NB4 (cell line): ENCODE measurements around the gene DGKQ.

Experiments
- DNase-seq: peaks from one replicate; pipeline ENCODE4 v3.0.0; 2010; ENCODE audit warnings: low read depth
- H3K4me3 ChIP-seq: one replicate; pipeline ENCODE4 v1.5.1; 2011; ENCODE audit warnings: mild to moderate bottlenecking, low read depth, low read length, moderate library complexity
- MYC ChIP-seq: IDR thresholded peaks from 2 replicates; pipeline ENCODE4 v1.6.1; 2011; ENCODE audit warnings: low read depth, low read length
- POLR2A ChIP-seq: IDR thresholded peaks from 2 replicates; pipeline ENCODE4 v1.6.1; 2011; ENCODE audit warnings: mild to moderate bottlenecking; ENCODE audit not compliant: insufficient read length; ENCODE audit errors: extremely low read depth
- TF ChIP-seq, protein P1 (sequence below): IDR thresholded peaks from one replicate; pipeline ENCODE4 v1.5.1; 2012; ENCODE audit warnings: low read depth, low read length
- TF ChIP-seq, protein P2 (sequence below): IDR thresholded peaks from 2 replicates; pipeline ENCODE4 v1.6.1; 2011; ENCODE audit warnings: low read depth, low read length

The DGKQ gene

GRCh38 chr4:917992-918391, 55.4 kb downstream of the DGKQ start:
- no peak overlapping the region for H3K4me3 ChIP-seq
- TF ChIP-seq, protein P1, sequence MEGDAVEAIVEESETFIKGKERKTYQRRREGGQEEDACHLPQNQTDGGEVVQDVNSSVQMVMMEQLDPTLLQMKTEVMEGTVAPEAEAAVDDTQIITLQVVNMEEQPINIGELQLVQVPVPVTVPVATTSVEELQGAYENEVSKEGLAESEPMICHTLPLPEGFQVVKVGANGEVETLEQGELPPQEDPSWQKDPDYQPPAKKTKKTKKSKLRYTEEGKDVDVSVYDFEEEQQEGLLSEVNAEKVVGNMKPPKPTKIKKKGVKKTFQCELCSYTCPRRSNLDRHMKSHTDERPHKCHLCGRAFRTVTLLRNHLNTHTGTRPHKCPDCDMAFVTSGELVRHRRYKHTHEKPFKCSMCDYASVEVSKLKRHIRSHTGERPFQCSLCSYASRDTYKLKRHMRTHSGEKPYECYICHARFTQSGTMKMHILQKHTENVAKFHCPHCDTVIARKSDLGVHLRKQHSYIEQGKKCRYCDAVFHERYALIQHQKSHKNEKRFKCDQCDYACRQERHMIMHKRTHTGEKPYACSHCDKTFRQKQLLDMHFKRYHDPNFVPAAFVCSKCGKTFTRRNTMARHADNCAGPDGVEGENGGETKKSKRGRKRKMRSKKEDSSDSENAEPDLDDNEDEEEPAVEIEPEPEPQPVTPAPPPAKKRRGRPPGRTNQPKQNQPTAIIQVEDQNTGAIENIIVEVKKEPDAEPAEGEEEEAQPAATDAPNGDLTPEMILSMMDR, result no peak
- no peak for TF ChIP-seq MYC
- TF ChIP-seq POLR2A, result no peak
- TF ChIP-seq, protein P2, sequence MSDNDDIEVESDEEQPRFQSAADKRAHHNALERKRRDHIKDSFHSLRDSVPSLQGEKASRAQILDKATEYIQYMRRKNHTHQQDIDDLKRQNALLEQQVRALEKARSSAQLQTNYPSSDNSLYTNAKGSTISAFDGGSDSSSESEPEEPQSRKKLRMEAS, result no peak
- DNase-seq, result no peak

DNA sequence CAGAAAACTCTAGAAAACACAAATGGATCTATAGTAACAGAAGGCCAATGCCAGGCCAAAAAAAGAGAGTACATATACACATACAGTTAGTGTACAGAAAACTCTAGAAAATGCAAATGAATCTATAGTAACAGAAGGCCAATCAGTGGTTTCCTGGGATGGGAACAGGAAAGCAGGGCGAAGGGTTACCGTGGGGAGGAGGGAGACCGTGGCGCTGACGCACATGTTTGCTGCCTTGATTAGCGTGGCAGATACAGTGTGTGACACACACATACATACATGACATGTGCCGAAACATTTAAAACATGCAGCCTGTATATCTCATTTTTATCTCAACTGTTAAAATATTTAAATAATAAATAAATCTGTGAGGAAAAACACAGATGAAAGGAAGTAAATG, 55.9 kb downstream of the DGKQ start:
- TF ChIP-seq, protein P1, result no peak
- TF ChIP-seq MYC (no peak), POLR2A (no peak)
- TF ChIP-seq, protein P2, result no peak
- no peak overlapping the region for H3K4me3 ChIP-seq
- DNase-seq, result no peak

DNA sequence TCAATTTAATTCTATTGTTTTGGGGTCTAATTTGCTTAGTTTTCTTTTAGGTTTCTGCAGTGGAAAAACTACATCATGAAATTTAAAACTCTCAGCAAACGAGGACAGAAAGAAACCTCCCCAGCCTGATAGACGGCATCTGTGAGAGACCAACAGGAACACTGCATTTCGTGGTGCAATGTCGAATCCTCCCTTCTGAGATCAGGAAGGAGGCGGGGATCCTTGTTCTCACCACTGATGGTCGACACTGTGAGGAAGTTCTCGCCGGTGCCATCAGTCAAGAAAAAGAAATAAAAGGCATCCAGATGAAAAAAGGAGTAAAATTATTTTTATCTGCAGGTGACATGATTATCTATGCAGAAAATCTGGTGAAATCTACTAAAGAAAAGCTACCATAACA, 57.8 kb downstream of the DGKQ start:
- TF ChIP-seq POLR2A, result no peak
- TF ChIP-seq, protein P1, result no peak
- no peak for TF ChIP-seq MYC
- TF ChIP-seq, protein P2, result no peak
- DNase-seq, result peak; percentile 68
- H3K4me3 ChIP-seq, result no peak overlapping the region

- no peak overlapping the region for H3K4me3 ChIP-seq
- no peak for TF ChIP-seq POLR2A
- TF ChIP-seq, protein P2, result no peak
- TF ChIP-seq MYC, result no peak
- TF ChIP-seq, protein P1, result no peak
- peak; percentile 36 for DNase-seq
Observed at GRCh38 chr4:915041-915474, 58.3 kb downstream of the DGKQ start.

DNA sequence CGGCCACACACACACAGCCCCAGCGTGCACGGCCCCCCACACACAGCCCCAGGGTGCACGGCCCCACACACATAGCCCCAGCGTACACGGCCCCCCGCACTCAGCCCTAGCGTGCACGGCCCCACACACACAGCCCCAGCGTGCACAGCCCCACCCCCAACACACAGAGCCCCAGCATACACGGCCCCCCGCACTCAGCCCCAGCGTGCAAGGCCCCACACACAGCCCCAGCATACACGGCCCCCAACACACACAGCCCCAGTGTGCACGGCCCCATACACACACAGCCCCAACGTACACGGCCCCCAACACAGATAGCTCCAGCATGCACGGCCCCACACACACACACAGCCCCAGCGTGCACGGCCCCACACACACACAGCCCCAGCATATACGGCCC, 58.8 kb downstream of the DGKQ start:
- no peak overlapping the region for H3K4me3 ChIP-seq
- no peak for TF ChIP-seq MYC
- TF ChIP-seq, protein P1, result no peak
- TF ChIP-seq POLR2A, result no peak
- TF ChIP-seq, protein P2, result no peak
- DNase-seq, result no peak

DNA sequence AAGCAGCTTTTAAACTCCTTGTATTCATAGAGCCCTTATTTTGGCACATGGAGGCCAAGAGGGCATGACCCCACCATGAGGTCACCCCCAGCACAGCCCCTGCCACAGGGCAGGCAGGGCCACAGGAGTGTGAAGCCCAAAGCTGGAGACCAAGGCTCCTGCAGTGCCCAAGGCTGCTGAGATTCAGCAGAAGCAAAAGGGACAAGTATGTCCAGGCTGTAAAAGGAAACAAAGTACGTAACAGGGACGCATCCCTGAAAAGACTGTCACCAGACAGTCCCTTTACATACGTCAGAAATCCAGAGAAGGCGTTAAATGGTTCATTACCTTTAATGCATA, 60.1 kb downstream of the DGKQ start:
- no peak for DNase-seq
- TF ChIP-seq, protein P2, result no peak
- TF ChIP-seq, protein P1, result no peak
- TF ChIP-seq MYC (no peak), POLR2A (no peak)
- no peak overlapping the region for H3K4me3 ChIP-seq
